GM19099 (cell line): ENCODE results near the gene PRCC.

Source experiments
- POLR2A ChIP-seq: IDR thresholded peaks from 3 replicates; pipeline ENCODE4 v1.6.1; 2011; ENCODE audit warnings: low read depth; ENCODE audit not compliant: insufficient read length; ENCODE audit errors: extremely low read depth

PRCC gene

GRCh38 chr1:156741481-156741983 is 25.8 kb upstream of the PRCC start:
- TF ChIP-seq POLR2A: no peak

- no peak for TF ChIP-seq POLR2A
Measured at GRCh38 chr1:156742017-156742416, 25.3 kb upstream of the PRCC start.

GRCh38 chr1:156742801-156743200 is 24.5 kb upstream of the PRCC start:
- no peak for TF ChIP-seq POLR2A

- no peak for TF ChIP-seq POLR2A
Measured at GRCh38 chr1:156743367-156744302, 23.7 kb upstream of the PRCC start.

- TF ChIP-seq POLR2A: no peak
Measured at GRCh38 chr1:156744344-156744743, 23.0 kb upstream of the PRCC start.

- no peak for TF ChIP-seq POLR2A
Measured at GRCh38 chr1:156744786-156745419, 22.4 kb upstream of the PRCC start.

GRCh38 chr1:156745881-156746280 is 21.5 kb upstream of the PRCC start:
- no peak for TF ChIP-seq POLR2A

- no peak for TF ChIP-seq POLR2A
Measured at GRCh38 chr1:156746406-156746727, 21.0 kb upstream of the PRCC start.

GRCh38 chr1:156746728-156747631 is 20.4 kb upstream of the PRCC start:
- no peak for TF ChIP-seq POLR2A

- TF ChIP-seq POLR2A: no peak
Measured at GRCh38 chr1:156747742-156748669, 19.3 kb upstream of the PRCC start.

GRCh38 chr1:156748670-156749418 is 18.5 kb upstream of the PRCC start:
- TF ChIP-seq POLR2A: peak; percentile 47

GRCh38 chr1:156749419-156750118 is 17.8 kb upstream of the PRCC start:
- peak; percentile 9 for TF ChIP-seq POLR2A

- no peak for TF ChIP-seq POLR2A
Measured at GRCh38 chr1:156750191-156750672, 17.1 kb upstream of the PRCC start.
